HG03280 (cell line): ENCODE measurements around the gene ALG9.

Experiments
- ATAC-seq: cut with Tn5 transposase; IDR thresholded peaks from one replicate; pipeline ENCODE4 v1.9.1; 2021; ENCODE audit warnings: mild to moderate bottlenecking, moderate library complexity; ENCODE audit not compliant: unreplicated experiment

The ALG9 gene, protein sequence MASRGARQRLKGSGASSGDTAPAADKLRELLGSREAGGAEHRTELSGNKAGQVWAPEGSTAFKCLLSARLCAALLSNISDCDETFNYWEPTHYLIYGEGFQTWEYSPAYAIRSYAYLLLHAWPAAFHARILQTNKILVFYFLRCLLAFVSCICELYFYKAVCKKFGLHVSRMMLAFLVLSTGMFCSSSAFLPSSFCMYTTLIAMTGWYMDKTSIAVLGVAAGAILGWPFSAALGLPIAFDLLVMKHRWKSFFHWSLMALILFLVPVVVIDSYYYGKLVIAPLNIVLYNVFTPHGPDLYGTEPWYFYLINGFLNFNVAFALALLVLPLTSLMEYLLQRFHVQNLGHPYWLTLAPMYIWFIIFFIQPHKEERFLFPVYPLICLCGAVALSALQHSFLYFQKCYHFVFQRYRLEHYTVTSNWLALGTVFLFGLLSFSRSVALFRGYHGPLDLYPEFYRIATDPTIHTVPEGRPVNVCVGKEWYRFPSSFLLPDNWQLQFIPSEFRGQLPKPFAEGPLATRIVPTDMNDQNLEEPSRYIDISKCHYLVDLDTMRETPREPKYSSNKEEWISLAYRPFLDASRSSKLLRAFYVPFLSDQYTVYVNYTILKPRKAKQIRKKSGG

DNA sequence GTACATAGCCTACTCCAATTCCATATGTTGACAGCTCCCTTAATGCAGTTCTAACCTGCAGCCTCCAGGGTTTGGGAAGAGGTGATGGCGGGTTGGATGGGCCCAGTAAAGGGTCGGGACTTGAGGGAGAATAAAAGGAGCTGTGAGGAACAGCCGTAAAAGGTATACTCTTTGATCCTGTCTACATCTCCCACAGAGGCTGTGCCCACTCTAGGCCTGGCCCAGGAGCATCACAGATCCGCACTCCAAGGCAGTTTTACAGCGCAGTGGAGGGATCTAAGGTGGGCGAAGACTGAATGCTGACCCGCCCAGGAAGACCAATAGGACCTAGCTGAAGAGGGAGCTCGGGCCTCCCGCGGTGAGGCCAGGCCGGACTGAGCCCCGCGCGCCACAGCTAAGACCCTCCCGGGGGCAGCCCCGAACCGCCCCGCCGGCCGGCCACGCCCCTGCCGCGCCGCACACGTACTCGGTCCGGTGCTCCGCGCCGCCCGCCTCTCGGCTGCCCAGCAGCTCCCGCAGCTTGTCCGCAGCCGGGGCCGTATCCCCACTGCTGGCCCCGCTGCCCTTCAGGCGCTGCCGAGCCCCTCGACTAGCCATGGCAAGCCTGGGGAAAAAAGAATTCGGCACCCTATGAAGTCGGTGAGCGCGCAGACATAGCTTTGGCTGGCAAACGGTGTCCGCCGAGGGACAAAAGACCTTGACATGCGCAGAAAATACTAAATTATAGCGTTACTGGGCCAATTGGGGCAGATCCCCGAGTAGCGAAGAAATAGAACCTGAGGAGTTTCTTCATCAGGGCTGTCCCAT is at the start of gene ALG9:
ALG9 (minus strand) TSS at position 696 of the 807 bp plus-strand sequence; CDS start at position 597, 99 bp downstream.
- peak; percentile 89 for ATAC-seq

DNA sequence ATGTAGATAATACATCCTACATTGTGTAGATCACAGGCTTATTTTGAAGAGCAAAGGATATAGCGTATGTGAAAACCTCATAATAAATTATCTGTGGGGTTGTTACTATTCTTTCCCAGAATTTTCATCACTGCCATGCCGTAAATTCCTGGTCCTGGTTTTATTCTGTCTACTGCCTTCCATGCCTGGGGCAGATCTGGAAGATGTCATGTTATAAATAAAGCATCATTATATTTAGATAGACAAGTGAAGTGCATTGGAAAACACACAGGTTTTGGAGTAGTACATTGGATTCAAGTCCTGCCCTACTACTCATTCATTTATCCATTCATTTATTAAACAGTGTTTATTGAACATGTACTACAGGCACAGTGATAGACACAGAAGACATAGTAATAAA is 49.5 kb upstream of the ALG9 start:
- ATAC-seq = no peak

DNA sequence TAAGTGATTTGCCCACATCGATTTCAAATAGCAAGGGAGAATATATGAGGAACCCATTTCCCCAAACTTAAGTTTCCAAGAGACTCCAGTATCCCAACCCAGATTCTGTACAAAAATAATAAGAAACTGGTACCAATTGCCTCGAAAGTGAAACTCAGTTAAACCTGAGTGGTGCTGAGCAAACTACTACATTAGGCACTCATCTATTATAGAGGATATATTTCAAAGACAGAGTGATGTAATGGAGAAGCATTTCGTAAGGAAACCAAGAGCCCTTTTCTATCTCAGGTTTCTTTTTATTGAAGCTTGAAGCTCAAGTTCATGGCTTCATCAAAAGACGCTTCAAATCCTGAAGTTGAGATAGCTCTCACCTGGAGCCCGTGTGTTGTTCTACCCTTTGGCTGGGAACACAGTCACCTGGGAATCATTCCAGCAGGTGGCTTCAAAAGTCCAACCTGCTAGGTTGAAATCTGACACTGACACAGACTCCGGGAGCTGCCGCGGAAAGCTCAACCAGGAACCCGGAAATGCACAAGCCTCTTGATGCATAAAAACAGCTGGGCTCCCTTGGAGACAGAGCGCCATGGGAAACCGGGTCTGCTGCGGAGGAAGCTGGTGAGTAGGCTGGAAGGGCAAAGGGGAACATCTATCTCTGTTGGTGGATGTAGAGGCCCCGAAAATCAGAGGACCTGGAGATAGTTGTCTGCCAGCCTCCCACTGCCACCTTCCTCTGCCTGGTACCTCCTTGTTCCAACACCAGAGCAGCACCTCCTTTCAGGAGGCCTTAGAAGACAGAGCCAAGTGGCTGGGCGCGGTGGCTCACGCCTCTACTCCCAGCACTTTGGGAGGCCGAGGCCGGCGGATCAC is 47.2 kb upstream of the ALG9 start, which contains the start of gene C11orf52:
C11orf52 (plus strand) TSS at position 524 of the 867 bp plus-strand sequence; CDS start at position 584, 60 bp downstream.
- ATAC-seq = no peak

DNA sequence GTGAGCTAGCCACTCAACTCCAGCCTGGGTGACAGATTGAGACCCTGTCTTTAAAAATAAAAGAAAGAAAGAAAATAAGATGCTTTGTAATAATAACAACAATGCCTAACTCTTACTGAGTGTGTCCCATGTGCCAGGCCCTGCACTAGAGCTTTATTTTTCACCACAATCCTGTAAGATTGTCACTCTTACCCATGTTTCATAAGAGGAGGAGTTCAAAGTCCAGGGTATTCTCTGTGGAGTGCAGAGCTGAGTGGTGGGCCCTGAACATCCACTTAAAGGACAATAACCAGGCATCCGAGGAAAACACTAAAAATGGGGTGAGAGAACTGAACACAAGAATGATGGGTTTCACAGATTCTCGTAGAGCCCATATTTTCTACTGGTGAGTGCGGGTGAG is 46.4 kb upstream of the ALG9 start:
- no peak for ATAC-seq

DNA sequence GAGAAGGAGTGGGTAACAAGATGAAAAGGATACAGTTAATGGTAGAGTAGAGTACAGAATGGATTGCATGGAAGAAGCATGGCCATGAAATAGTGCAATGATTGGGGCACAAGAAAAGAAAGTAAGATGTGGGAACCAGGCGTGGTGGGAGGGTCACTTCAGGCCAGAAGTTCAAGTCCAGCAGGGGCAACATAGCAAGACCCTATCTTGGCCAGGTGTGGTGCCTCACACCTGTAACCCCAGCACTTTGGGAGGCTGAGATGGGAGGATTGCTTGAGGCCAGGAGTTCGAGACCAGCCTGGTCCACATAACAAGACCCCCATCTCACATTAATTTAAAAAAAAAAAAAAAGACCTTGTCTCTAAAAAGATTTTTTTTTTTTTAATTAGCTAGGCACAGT is 45.9 kb upstream of the ALG9 start:
- no peak for ATAC-seq

DNA sequence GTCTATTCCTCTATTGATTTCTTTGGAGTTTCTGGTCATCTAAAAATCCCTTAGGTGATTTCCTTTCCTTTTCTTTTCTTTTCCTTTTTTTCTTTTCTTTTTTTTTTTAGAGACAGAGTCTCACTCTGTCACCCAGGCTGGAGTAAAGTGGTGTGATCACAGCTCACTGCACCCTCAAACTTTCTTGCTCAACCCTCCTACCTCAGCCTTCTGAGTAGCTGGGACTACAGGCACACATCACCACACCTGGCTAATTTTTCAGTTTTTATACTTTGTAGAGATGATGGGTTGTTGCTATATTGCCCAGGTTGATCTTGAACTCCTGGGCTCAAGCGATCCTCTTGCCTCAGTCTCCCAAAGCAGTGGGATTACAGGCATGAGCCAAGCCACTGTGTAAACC is 45.4 kb upstream of the ALG9 start:
- ATAC-seq = no peak

DNA sequence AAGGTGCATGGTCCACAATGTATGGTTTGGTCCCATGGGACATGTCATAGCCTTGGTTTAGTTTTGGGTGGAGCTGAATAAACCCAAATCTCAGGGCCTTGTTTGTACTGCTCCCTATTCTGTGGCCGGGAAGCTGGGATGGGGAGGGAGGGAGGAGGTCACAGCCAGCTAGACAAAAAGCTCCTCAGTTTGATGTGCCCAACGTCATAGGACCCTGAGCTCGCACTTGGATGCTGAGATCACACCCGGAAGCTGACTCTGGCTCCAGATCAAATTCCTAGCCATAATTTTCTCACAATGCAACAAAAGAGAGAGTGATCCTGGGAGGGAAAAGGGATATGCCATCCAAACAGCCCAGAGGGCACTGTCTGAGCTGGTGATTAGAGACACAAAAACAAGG is 42.6 kb upstream of the ALG9 start:
- ATAC-seq = no peak

DNA sequence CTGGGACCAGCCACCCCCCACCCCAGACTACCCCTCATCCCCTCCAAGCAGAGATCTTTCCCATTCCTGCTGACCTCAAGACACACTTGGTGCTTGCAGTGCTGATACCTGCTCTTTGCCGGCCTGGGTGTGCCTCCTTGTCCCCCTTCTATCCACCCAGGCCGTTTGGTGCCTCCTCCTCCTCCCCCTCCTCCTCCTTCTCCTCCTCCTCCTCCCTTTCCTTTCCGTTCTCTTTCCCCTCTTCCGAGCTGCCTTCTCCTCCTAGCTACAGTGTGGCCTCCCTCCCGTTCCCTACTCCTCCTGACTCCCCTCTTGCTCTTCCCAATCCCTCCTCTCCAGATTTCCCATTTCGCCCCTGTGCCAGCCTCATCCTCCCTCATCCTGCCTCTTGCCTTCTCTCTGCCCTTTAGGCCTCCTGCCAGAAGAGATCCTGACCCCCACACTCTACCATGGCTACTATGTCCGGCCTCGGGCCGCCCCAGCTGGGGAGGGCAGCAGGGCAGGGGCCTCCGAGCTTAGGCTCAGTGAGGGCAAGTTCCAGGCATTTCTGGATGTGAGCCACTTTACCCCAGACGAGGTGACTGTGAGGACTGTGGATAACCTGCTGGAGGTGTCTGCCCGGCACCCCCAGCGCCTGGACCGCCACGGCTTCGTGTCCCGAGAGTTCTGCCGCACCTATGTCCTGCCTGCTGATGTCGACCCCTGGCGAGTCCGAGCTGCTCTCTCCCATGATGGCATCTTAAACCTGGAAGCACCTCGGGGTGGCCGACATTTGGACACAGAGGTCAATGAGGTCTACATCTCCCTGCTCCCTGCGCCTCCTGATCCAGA is 41.9 kb upstream of the ALG9 start:
- no peak for ATAC-seq

DNA sequence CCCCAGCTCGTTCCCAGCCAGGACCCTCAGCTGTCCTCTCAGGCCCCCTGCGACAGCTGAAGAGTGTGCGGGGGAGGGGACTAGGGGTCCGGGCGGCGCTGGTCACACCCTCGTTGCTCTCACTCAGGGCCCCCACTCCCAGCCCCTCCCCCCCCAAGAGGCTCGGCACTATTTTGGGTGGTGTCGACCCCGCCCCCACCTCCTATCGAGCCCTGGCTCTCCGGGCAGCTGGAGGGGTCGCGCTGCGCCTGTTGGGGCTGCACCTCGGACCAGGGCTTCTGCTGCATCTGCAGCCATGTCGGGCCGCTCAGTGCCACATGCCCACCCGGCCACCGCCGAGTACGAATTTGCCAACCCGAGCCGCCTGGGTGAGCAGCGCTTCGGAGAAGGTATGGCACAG is 41.2 kb upstream of the ALG9 start, which contains the start of gene HSPB2:
HSPB2 (plus strand) TSS at position 200 of the 400 bp plus-strand sequence; CDS start at position 296, 96 bp downstream.
- no peak for ATAC-seq

DNA sequence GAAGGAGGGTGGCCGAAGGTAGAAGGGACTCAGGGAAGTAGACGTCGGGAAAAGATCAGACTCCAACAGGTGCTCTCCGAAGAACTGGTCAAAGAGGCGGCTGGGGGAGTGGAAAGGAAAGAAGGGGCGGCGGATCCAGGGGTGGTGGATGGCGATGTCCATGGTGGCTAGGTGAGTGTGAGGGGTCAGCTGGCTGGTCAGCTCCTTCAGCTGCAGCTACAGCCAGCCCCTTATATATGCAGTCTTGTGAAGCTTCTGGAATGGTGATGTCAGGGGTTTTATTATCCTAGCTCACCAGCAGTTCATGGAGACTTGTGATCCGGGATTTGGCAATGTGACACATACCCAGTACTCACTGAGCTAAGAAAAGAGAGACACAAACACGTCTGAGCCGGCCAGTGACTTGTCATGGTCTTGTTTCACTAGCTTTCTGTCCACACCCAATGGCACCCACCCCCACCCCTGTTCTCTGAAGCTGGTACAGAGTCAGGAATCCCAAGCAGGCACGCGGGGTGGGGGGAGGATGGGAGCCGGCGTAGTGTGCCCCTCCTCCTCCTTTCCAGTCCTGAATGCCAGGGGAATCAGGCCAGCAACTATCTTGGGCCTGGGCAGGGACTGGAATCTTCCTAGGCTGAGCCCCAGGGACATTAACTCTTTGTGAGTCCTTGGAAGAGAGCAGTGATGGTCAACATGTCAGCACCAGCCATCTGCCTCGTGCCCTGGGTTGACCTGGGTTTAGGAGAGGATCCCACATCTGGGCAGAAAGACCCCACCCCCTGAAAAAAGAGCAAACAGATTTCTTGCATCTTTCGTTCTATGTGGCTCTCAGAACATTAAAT is 40.4 kb upstream of the ALG9 start, which contains the start of gene CRYAB:
CRYAB (minus strand) TSS at position 208 of the 839 bp plus-strand sequence; CDS start at position 162, 46 bp downstream.
- ATAC-seq = no peak

DNA sequence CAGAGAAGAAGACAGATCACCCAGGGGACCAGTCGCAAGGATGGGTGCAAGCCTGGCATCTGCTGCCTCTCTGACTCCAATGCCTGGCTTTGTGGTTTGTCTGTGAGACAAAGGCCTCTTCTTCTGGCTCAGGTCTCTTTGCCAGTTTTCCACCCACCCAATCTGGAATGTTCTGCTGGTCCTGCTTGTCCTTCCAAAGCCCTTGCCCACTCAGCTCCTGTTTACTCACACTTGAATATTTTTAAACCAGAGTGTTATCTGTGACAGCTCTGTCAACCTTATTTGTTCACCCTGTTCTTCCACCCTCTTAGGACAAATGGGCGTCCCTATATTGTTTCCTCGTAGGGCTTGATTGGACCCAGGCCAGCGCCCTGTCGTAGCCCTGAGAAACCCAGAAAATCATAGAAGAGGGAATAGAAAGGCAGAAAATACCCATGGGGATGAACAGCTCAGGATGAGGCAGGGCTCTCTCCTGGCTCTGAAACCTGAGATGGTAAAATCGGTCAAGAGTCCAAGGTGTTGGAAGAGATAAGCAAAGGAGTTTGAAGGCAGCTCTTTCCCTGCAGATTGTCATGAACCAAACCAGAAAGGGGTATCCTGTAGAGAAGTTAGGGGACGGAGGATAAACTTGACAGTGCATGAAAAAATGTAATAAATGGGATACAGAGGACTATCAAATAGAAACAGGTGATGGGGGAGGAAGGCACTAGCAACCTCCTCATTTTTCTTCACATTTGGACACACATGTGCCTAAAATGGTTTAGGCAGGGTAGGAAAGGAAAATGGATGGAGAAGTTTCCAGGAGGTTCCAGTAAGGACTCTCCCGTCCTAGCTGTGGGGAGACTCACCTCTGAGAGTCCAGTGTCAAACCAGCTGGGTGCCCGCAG is 39.5 kb upstream of the ALG9 start:
- no peak for ATAC-seq

DNA sequence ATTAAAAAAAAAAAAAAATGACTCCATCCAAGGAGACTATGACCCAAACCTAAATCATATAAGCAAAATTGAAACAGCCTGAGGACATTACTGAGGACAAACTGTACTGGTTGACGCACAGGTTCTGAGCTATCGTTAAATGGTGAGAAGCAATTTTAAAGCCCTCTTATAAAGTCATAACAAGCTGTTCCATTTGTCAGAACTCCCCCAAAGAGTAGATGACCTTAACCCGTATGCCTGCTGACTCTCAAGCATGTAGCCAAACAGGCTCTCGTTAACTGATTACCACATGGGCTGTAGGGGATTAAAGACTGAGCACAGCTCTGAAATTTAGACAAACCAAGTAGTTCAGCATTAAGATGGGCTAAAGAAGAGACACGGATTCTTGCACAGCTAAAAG is 38.0 kb upstream of the ALG9 start:
- no peak for ATAC-seq

DNA sequence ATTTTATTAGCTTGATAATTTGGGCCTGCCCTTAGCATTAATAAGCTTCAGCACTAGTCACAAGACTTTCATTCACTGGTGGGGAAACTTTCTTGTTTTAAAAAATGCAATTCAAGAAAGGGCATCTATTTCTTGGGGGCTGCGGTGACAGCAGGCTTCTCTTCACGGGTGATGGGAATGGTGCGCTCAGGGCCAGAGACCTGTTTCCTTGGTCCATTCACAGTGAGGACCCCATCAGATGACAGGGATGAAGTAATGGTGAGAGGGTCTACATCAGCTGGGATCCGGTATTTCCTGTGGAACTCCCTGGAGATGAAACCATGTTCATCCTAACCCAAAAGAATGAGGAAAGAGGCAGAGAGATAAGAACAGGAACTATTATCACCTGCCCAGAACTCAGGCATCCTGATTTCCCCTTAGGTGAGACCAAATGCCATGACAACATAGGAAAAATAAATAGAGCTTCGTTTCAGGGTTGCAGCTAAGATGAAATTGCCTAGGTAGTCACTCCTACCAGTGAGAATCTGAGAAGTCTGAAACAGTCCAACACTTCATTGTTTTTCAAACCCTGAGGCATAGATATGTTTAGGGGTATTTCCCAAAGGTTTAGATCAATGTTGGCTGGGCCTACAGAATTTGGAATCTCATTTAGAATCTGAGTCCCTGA is 37.4 kb upstream of the ALG9 start:
- no peak for ATAC-seq

DNA sequence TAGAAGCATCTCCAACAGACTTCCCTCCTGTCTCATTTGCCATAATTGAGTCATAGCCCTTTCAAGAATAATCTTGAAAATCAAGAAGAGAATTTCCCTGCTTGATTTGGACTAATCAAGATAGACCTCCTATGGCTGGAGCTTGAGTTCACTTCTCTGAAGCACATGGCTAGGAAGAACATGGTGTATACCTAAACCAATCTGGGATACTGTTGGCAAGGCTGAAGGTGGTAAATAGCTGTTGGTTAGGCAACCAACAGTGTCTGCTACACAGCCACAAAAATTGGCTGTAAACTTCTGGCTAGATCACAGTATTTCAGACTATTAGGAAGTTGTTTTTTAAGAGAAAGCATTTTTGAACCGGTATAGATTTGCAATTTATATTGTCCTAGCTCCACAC is 35.3 kb upstream of the ALG9 start:
- ATAC-seq = no peak

DNA sequence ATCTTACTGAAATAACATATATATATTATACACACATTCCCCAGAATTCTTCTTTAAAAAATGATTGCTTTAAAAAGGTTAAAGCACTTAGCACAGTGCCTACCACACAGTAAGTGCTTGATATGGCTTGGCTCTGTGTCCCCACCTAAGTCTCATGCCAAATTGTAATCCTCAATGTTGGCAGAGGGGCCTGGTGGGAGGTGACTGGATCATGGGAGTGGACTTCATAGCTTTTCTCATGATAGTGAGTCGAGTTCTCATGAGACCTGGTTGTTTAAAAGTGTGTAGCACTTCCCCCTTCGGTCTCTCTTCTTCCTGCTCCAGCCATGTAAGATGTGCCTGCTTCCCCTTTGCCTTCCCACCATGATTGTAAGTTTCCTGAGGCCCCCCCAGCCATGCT is 34.0 kb upstream of the ALG9 start:
- ATAC-seq = no peak

DNA sequence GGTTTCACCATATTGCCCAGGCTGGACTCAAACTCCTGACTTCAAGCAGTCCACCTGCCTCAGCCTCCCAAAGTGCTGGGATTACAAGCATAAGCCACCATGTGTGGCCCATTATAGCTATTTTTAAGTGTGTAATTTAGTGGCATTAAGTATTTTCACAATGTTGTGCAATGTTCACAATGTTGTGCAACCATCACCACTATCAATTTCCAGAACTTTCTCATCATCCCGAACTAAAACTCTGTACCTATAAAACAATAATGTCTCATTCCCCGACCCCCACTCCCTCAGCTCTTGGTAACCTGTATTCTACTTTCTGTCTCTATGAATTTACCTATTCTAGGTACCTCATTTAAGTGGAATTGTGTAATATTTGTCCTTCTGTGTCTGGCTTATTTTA is 15.5 kb upstream of the ALG9 start:
- ATAC-seq = no peak

DNA sequence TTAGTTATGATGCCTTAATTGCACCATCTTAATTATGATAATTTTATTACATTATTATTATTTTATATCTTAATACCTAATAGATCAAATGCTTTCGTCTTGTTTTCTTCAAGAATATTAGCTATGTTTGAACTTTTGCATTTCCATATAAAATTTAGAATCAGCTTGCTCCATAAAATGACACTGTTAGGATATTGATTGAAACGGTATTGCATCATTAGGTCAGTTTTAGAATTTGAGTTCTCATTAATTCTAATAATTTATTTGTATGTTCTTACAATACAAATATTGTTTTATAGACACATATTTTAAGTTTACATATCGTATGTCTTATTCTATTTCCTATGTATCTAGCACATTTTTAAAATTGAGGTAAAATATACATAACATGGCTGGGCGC is 14.7 kb upstream of the ALG9 start:
- no peak for ATAC-seq
